GM18507 (cell line): ENCODE results near the gene LCP1.
"Not testable (repeated sequence)": the region's sequence is repeated elsewhere in the genome, so short reads cannot be mapped to it uniquely, and the experiment has no call there.

Experiments
- DNase-seq: peaks from one replicate; pipeline ENCODE4 v3.0.0; 2011; ENCODE audit warnings: low read depth; ENCODE audit not compliant: insufficient read length; ENCODE audit errors: extremely low spot score
- FAIRE-seq: peaks from 2 replicates; lab custom pipeline; 2011; peaks lifted over from hg19 to GRCh38; lab: Jason Lieb, UNC

Gene LCP1

GRCh38 chr13:46181840-46182490, at the start of gene LCP1:
LCP1 (minus strand) TSS chr13:46182177; CDS start chr13:46159662, 22,515 bp downstream.
- DNase-seq = peak; percentile 45

GRCh38 chr13:46229251-46229650, 47.3 kb upstream of the LCP1 start:
- DNase-seq (no peak), FAIRE-seq (no peak)

More at GRCh38 chr13:46181840-46182490, at the start of gene LCP1:
- peak; percentile 100 for FAIRE-seq

- not testable (repeated sequence) for FAIRE-seq, DNase-seq
Observed at GRCh38 chr13:46220234-46220633, 38.3 kb upstream of the LCP1 start.

GRCh38 chr13:46214741-46215140, 32.8 kb upstream of the LCP1 start:
- not testable (repeated sequence) for FAIRE-seq, DNase-seq

GRCh38 chr13:46213242-46213641, 31.3 kb upstream of the LCP1 start:
- DNase-seq = no peak
- no peak for FAIRE-seq

GRCh38 chr13:46211483-46212351, 29.7 kb upstream of the LCP1 start, which contains the start of gene LRRC63:
LRRC63 (plus strand) TSS chr13:46211928; CDS start chr13:46213035, 1,107 bp downstream.
- no peak for FAIRE-seq
- peak; percentile 51 for DNase-seq

GRCh38 chr13:46211116-46211482, 29.1 kb upstream of the LCP1 start:
- DNase-seq (no peak), FAIRE-seq (peak; percentile 75)

GRCh38 chr13:46210362-46211083, 28.5 kb upstream of the LCP1 start:
- no peak for FAIRE-seq
- DNase-seq = no peak

GRCh38 chr13:46207828-46208227, 25.9 kb upstream of the LCP1 start:
- DNase-seq = no peak
- FAIRE-seq = no peak

- DNase-seq = no peak
- FAIRE-seq = no peak
Observed at GRCh38 chr13:46206143-46206542, 24.2 kb upstream of the LCP1 start.

GRCh38 chr13:46202966-46203365, 21.0 kb upstream of the LCP1 start:
- no peak for FAIRE-seq

GRCh38 chr13:46202188-46202795, 20.3 kb upstream of the LCP1 start:
- FAIRE-seq = peak; percentile 42
- DNase-seq = no peak

More at GRCh38 chr13:46202966-46203365, 21.0 kb upstream of the LCP1 start:
- DNase-seq = no peak

GRCh38 chr13:46198696-46199193, 16.8 kb upstream of the LCP1 start:
- DNase-seq (no peak), FAIRE-seq (no peak)

GRCh38 chr13:46197299-46198048, 15.5 kb upstream of the LCP1 start:
- DNase-seq = no peak
- FAIRE-seq = no peak

- no peak for FAIRE-seq
- no peak for DNase-seq
Observed at GRCh38 chr13:46195016-46195415, 13.0 kb upstream of the LCP1 start.

- no peak for DNase-seq
- FAIRE-seq = no peak
Observed at GRCh38 chr13:46192412-46192811, 10.4 kb upstream of the LCP1 start.

GRCh38 chr13:46185634-46186033, 3.7 kb upstream of the LCP1 start:
- FAIRE-seq (no peak), DNase-seq (no peak)

- peak; percentile 96 for FAIRE-seq
- no peak for DNase-seq
Observed at GRCh38 chr13:46184277-46184699, 2.3 kb upstream of the LCP1 start.
